Upper lobe of right lung (tissue), 1 donor: ENCODE results near the gene IL4R. TPM values are rescaled to one million over a fixed set of nuclear protein-coding genes. Genes with fewer than 3 reads are reported as not detected.

ENCODE experiments used
- ATAC-seq: fragments of 200-7000 bp; cut with Tn5 transposase; one replicate; pipeline ENCODE4 v1.9.1; 2020; ENCODE audit warnings: mild to moderate bottlenecking, moderate library complexity
- DNase-seq: peaks from one replicate; pipeline ENCODE4 v3.0.0-alpha.2; 2020
- H3K27ac ChIP-seq: fragments of 200-600 bp; one replicate; pipeline ENCODE4 v1.8.0; 2022
- H3K27me3 ChIP-seq: fragments of 200-600 bp; one replicate; pipeline ENCODE4 v1.8.0; 2022; ENCODE audit warnings: mild to moderate bottlenecking
- H3K36me3 ChIP-seq: fragments of 200-600 bp; one replicate; pipeline ENCODE4 v1.8.0; 2022
- H3K4me1 ChIP-seq: fragments of 200-600 bp; one replicate; pipeline ENCODE4 v1.8.0; 2022
- H3K4me3 ChIP-seq: fragments of 200-600 bp; one replicate; pipeline ENCODE4 v1.8.0; 2022; ENCODE audit warnings: mild to moderate bottlenecking
- H3K9me3 ChIP-seq: fragments of 200-600 bp; one replicate; pipeline ENCODE4 v1.8.0; 2022
- intact Hi-C: fragments of 100-400 bp; cut with DNase I; formaldehyde crosslinking; loops from one replicate; pipeline ENCODE4 v1.11.0; 2022
- total RNA-seq: library from RNA; stranded (reverse); fragmentation: NEBNext Ultra II Directional; extraction: Animal tissue kit (Norgen Biotek cat#: 25700); gene quantifications from one replicate; pipeline ENCODE4 v1.2.1, GENCODE V29; 2021
- TF ChIP-seq, protein P1 (sequence below): fragments of 200-600 bp; IDR thresholded peaks from one replicate; pipeline ENCODE4 v1.8.0; 2022; ENCODE audit warnings: antibody characterized with exemption
- donor health status: DM: no; HTN: yes; CAD: no; lungs with severe emphysema.

Gene IL4R
- total RNA-seq, 1 donor from 2014 or later, result 153 TPM

DNA sequence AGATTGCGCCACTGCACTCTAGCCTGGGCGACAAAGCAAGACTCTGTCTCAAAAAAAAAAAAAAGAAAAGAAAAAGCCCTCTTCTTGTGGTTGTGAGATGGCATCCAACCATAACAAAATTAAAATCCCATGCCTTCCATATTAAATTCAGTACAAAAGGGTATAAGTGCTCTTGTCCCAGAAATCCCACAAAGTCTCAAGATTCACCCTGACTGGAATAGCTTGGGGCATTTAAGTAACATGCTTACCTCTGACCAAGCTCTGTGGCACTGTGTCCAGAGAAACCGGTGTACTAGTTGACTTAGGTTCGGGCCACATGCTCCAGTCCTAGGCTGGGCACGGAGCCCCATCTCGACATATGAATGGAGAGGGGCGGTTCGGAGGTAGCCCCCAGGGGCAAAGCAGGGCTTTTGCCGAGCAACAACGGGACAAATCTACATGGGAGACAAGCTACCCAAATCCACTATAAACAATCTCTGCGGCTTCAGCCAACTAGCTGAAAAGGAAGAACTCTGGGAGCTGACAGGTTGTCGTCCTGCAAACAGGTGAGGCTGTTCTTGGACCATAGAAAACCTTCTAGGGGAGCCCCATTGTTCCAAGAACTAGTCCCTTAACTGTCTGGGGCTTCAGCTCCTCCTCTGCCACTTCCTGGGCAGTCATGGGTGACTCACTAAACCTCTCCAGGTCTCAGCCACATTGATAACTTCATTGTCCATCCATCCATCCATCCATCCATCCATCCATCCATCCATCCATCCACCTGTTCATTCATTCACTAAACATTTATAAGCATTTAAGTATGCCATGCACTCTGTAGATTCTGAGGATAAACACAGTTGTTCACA is 10.3 kb upstream of the IL4R start:
- intact Hi-C loops, result no loop called here
- no peak for DNase-seq
- H3K27ac ChIP-seq, result no peak overlapping the region

DNA sequence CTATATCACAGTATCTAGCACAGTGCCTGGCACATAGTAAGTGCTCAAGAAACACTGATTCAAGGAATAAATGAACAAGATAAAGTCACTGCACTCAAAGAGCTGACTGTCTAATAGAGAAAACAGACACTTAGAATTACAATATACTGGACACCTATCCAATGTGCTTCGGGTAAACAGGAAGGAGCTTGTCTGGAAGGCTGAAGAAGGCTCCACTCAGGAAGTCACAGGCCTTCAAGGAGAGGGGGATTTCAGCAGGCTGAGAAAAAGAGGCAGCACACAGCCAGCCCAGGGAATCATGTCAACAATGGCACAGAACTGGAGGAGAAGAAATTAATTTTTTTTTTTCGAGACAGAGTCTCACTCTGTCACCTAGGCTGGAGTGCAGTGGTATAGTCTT is 9.7 kb upstream of the IL4R start:
- DNase-seq (no peak), ATAC-seq (no peak)
- TF ChIP-seq, protein P1, sequence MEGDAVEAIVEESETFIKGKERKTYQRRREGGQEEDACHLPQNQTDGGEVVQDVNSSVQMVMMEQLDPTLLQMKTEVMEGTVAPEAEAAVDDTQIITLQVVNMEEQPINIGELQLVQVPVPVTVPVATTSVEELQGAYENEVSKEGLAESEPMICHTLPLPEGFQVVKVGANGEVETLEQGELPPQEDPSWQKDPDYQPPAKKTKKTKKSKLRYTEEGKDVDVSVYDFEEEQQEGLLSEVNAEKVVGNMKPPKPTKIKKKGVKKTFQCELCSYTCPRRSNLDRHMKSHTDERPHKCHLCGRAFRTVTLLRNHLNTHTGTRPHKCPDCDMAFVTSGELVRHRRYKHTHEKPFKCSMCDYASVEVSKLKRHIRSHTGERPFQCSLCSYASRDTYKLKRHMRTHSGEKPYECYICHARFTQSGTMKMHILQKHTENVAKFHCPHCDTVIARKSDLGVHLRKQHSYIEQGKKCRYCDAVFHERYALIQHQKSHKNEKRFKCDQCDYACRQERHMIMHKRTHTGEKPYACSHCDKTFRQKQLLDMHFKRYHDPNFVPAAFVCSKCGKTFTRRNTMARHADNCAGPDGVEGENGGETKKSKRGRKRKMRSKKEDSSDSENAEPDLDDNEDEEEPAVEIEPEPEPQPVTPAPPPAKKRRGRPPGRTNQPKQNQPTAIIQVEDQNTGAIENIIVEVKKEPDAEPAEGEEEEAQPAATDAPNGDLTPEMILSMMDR, result no peak
- H3K27ac ChIP-seq, result no peak overlapping the region
- no peaks in the 10 kb centered on the region for H3K9me3 ChIP-seq
- H3K27me3 ChIP-seq, result no peaks in the 10 kb centered on the region
- H3K4me1 ChIP-seq, result peaks cover 4% of the 10 kb centered on the region
- intact Hi-C loops, result no loop called here
- no peak overlapping the region for H3K4me3 ChIP-seq
- no peaks in the 10 kb centered on the region for H3K36me3 ChIP-seq

More for the DNA sequence above, 10.3 kb upstream of the IL4R start:
- Histone ChIP-seq H3K4me3 (no peak overlapping the region), H3K4me1 (peaks cover 4% of the 10 kb centered on the region), H3K36me3 (no peaks in the 10 kb centered on the region), H3K9me3 (no peaks in the 10 kb centered on the region), H3K27me3 (no peaks in the 10 kb centered on the region)
- TF ChIP-seq, protein P1, result no peak
- no peak for ATAC-seq

DNA sequence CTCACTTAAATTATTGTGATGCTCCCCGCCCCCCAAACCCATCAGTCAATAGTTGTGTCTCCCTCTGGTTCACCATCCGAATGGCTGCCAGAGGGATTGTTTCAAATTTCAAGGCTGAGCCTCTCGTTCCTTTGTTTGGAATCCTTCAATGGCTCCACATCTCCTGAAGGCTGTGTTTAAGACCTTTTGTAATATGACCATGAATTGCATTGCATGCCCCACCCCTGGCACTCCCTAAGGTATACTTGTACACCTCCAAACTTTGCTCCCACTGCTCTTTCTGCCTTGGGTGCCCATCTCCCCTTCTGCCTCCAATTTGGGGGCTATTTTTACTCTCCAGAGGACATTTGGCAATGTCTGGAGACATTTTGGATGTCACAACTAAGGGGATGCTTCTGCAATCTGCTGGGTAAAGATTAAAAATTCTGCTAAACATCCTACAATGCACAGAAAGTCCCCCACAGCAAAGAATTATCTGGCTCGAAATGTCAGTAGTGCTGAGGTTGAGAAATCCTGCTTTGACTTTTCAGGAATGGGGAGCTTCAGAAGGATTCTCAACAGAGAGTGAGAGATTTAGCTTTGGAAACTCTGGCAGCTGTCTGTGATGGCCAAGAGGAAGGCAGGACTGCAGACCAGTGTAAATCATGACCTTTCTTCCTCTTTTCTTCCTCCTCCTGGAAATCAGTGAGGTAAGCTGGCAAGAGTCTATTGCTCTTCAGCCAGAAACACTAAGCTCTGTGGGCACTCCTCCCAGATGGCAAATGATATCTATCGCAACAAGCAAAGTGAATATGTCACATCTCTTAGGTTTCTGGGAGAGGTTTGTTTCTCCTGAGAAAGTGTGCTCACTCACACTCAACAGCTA is 8.7 kb upstream of the IL4R start:
- DNase-seq (no peak), ATAC-seq (peak; percentile 82)
- intact Hi-C loops, result no loop called here
- peaks cover 4% of the 10 kb centered on the region for H3K4me1 ChIP-seq
- H3K36me3 ChIP-seq, result no peaks in the 10 kb centered on the region
- TF ChIP-seq, protein P1, result no peak
- no peak overlapping the region for H3K4me3 ChIP-seq
- H3K27me3 ChIP-seq, result no peaks in the 10 kb centered on the region
- H3K27ac ChIP-seq, result peak overlapping the region; percentile 33
- H3K9me3 ChIP-seq, result no peaks in the 10 kb centered on the region

DNA sequence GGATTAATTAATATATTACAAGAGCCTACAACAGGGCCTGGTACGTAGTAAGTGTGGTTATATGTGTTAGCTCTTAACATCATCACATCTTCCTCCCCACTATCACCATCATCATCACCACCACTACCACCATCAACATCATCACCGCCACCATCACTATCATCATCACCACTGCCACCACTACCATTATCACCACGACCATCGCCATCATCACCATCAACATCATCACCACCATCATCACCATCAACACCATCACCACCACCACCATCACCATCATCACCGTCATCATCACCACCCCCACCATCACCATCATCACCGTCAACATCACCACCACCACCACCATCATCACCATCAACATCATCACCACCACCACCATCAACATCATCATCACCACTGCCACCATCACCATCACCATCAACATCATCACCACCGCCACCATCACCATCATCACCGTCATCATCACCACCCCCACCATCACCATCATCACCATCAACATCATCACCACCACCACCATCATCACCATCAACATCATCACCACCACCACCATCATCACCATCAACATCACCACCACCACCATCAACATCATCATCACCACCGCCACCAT is 7.8 kb upstream of the IL4R start:
- H3K27me3 ChIP-seq, result no peaks in the 10 kb centered on the region
- H3K27ac ChIP-seq, result peak overlapping the region; percentile 33
- H3K36me3 ChIP-seq, result no peaks in the 10 kb centered on the region
- peaks cover 4% of the 10 kb centered on the region for H3K4me1 ChIP-seq
- intact Hi-C loops, result no loop called here
- H3K9me3 ChIP-seq, result no peaks in the 10 kb centered on the region
- H3K4me3 ChIP-seq, result no peak overlapping the region
- TF ChIP-seq, protein P1, result no peak
- ATAC-seq, result no peak
- no peak for DNase-seq

DNA sequence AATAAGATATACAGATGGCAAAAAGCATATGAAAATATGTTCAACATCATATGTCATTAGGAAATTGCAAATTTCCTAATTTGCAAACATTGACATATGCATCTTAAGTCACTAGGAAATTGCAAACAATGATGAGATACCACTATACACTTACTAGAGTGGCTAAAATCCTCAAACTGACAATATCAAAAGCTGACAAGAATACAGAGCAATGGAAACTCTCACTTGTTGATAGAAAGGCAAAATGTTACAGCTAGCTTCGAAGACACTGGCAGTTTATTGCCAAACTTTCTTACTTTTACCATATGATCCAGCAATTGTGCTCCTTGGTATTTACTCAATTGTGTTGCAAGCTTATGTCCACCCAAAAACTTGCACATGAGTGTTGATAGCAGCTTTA is 5.0 kb upstream of the IL4R start:
- Histone ChIP-seq H3K4me3 (no peak overlapping the region), H3K36me3 (no peaks in the 10 kb centered on the region), H3K27me3 (no peaks in the 10 kb centered on the region), H3K9me3 (no peaks in the 10 kb centered on the region), H3K4me1 (peaks cover 13% of the 10 kb centered on the region), H3K27ac (no peak overlapping the region)
- TF ChIP-seq, protein P1, result no peak
- DNase-seq, result no peak
- intact Hi-C loops, result no loop called here
- no peak for ATAC-seq
